SH-SY5Y (cell line): ENCODE results near the gene POLE4.

ENCODE experiments used
- GATA2 ChIP-seq: IDR thresholded peaks from 2 replicates; pipeline ENCODE4 v1.6.1; 2011; ENCODE audit warnings: mild to moderate bottlenecking, low read depth, low read length
- GATA3 ChIP-seq: IDR thresholded peaks from 2 replicates; pipeline ENCODE4 v1.6.1; 2011; ENCODE audit warnings: low read depth, mild to moderate bottlenecking, low read length, moderate library complexity

DNA sequence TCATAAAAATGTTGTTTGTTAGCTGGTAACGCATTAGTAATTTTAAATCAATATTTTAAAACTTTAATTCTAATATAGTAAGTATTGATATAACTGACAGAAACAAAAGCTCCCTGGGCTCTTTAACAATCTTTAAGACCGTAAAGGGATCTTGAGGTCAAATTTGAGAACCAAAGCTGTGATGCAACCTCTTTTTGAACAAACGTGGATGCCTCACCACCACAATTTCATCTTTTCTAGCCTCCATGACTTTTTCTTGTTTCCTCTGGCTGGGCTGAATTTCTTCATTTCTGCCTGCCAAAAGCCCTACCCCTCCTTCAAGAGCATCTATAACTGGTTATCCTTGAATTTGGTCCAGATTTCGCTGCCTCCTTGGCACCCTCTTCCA, 563 bp upstream of the POLE4 start:
- no peak for TF ChIP-seq GATA2
- no peak for TF ChIP-seq GATA3
